ENCODE results near the gene SENP5.

The SENP5 gene

DNA sequence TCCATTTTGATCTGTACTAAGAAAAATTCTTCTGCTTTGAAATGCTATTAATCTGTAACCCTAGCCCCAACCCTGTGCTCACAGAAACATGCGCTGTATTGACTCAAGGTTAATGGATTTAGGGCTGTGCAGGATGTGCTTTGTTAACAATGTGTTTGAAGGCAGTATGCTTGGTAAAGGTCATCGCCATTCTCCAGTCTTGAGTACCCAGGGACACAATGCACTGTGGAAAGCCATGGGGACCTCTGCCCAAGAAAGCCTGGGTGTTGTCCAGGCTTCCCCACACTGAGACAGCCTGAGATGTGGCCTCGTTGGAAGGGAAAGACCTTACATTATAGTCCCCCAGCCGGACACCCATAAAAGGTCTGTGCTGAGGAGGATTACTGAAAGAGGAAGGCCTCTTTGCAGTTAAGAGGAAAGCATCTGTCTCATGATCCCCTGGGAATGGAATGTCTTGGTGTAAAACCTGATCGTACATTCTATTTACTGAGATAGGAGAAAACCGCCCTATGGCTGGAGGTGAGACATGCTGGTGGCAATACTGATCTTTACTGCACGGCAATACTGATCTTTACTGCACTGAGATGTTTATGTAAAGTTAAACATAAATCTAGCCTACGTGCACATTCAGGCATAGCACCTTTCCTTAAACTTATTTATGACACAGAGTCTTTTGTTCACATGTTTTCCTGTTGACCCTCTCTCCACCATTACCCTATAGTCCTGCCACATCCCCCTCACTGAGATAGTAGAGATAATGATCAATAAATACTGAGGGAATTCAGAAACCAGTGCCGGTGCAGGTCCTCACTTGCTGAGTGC is 94.6 kb downstream of the SENP5 start:
- peaks cover 3% of the 10 kb centered on the region for H3K27me3 ChIP-seq (replicated peaks)
- DNase-seq, result no peak
- H3K4me3 ChIP-seq (ENCODE audit: low read depth, low read length), result no peak overlapping the region
- in situ Hi-C loops (cut with HindIII; ENCODE audit: low pct_ligation_motif_present, low sequenced_read_pairs), result no loop called here
- TF ChIP-seq, protein P1, sequence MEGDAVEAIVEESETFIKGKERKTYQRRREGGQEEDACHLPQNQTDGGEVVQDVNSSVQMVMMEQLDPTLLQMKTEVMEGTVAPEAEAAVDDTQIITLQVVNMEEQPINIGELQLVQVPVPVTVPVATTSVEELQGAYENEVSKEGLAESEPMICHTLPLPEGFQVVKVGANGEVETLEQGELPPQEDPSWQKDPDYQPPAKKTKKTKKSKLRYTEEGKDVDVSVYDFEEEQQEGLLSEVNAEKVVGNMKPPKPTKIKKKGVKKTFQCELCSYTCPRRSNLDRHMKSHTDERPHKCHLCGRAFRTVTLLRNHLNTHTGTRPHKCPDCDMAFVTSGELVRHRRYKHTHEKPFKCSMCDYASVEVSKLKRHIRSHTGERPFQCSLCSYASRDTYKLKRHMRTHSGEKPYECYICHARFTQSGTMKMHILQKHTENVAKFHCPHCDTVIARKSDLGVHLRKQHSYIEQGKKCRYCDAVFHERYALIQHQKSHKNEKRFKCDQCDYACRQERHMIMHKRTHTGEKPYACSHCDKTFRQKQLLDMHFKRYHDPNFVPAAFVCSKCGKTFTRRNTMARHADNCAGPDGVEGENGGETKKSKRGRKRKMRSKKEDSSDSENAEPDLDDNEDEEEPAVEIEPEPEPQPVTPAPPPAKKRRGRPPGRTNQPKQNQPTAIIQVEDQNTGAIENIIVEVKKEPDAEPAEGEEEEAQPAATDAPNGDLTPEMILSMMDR (IDR thresholded peaks at IDR 0.05; ENCODE audit: low read depth, low read length, missing control alignments), result no peak
- no peaks in the 10 kb centered on the region for H3K36me3 ChIP-seq (replicated peaks)
- no peak overlapping the region for H3K27ac ChIP-seq

DNA sequence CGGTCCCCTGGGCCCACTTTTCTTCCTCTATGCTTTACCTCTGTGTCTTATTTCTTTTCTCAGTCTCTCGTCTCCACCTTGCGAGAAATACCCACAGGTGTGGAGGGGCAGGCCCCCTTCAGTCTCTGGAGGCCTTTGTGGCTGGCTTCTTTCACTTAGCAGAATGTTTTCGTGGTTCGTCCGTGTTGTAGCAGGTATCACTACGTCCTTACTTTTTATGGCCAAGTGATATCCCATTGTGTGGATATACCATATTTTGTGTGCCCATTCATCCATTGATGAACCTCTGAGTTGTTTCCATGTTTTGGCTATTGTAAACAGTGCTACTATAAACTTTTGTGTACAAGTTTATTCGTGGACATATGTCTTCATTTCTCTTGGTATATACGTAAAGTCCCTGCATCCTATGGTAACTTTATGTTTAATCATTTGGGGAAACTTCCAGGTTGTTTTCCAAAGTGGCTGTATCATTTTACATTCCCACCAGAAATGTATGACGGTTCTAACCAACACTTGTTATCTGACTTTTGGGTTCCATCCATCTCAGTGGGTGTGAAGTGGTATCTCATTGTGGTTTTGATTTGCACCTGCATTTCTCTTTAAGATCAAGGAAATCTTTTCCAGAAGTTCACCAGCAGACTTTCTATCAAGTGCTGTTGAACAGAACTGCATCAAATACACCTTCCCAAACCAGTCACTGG is 95.4 kb downstream of the SENP5 start:
- H3K27me3 ChIP-seq (replicated peaks), result peaks cover 4% of the 10 kb centered on the region
- no peak overlapping the region for H3K27ac ChIP-seq
- no peak overlapping the region for H3K4me3 ChIP-seq (ENCODE audit: low read depth, low read length)
- in situ Hi-C loops (cut with HindIII; ENCODE audit: low pct_ligation_motif_present, low sequenced_read_pairs), result no loop called here
- no peaks in the 10 kb centered on the region for H3K36me3 ChIP-seq (replicated peaks)
- TF ChIP-seq, protein P1 (IDR thresholded peaks at IDR 0.05; ENCODE audit: low read depth, low read length, missing control alignments), result no peak
- no peak for DNase-seq

DNA sequence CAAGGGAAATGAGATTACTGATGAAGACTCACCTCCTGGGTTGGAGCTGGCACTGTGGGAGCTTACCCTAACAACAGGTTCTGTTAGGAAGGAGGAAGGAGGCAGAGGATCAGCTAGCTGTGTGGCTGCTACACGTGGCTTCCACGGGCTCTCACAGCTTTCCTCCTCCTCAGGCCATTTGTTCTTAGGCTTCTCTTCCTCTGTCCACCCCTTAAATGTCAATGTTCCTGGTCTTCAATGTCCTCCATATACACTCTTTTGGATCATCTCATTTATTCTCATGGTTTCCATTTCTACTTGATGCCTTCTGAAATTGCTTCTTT is 95.9 kb downstream of the SENP5 start:
- Histone ChIP-seq H3K27me3 (replicated peaks) (peaks cover 8% of the 10 kb centered on the region), H3K36me3 (replicated peaks) (no peaks in the 10 kb centered on the region), H3K4me3 (ENCODE audit: low read depth, low read length) (no peak overlapping the region), H3K27ac (no peak overlapping the region)
- DNase-seq, result no peak
- in situ Hi-C loops (cut with HindIII; ENCODE audit: low pct_ligation_motif_present, low sequenced_read_pairs), result no loop called here
- TF ChIP-seq, protein P1 (IDR thresholded peaks at IDR 0.05; ENCODE audit: low read depth, low read length, missing control alignments), result no peak

DNA sequence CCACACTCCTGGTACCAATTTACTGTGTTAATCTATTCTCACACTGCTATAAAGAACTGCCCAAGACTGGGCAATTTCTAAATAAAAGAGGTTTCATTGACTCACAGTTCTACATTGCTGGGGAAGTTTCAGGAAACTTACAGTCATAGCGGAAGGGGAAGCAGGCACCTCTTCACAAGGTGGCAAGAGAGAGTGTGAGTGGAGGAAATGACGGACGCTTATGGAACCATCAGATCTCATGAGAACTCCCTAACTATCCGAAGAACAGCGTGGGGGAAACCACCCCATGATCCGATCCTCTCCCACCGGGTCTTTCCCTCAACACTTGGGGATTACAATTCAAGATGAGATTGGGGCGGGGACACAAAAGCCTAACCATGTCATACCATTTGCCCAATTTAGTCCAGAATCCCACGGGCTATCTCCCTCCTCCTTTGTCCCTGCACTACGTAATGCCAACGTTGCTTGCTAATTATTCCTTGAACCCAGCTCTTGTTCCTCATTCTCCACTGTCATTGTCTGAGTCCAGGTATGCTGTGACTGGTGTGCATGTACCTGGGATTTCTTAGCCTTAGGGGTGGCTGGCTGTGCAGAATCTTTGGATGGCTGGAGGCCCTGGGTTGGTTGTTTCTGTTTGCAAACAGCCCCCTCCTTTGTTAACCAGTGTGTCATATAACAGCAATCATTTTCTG is 97.5 kb downstream of the SENP5 start:
- Histone ChIP-seq H3K27me3 (replicated peaks) (peaks cover 8% of the 10 kb centered on the region), H3K36me3 (replicated peaks) (no peaks in the 10 kb centered on the region), H3K27ac (no peak overlapping the region), H3K4me3 (ENCODE audit: low read depth, low read length) (no peak overlapping the region)
- in situ Hi-C loops (cut with HindIII; ENCODE audit: low pct_ligation_motif_present, low sequenced_read_pairs), result no loop called here
- TF ChIP-seq, protein P1 (IDR thresholded peaks at IDR 0.05; ENCODE audit: low read depth, low read length, missing control alignments), result no peak
- DNase-seq, result no peak

DNA sequence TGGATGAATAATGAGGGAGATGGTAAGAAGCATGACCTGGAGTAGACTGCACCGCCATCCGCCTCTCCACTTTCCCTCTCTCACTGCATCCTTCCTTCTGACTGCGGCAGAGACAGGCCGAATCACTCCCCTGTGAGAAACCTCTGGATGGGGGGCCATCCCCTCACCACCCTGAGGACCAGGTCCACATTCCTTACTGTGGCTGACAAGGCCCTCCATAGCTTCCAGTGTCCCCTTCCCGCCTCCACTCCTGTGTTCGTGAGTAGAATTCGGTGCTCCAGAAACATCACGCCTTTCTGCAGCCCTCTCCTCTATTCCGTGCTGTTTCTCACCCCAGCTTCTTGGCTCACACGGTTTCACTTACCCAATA is 98.1 kb downstream of the SENP5 start:
- in situ Hi-C loops (cut with HindIII; ENCODE audit: low pct_ligation_motif_present, low sequenced_read_pairs), result no loop called here
- H3K36me3 ChIP-seq (replicated peaks), result no peaks in the 10 kb centered on the region
- peaks cover 8% of the 10 kb centered on the region for H3K27me3 ChIP-seq (replicated peaks)
- H3K27ac ChIP-seq, result no peak overlapping the region
- H3K4me3 ChIP-seq (ENCODE audit: low read depth, low read length), result no peak overlapping the region
- no peak for DNase-seq
- TF ChIP-seq, protein P1 (IDR thresholded peaks at IDR 0.05; ENCODE audit: low read depth, low read length, missing control alignments), result no peak

Measured in brain microvascular endothelial cell (primary cell).